ENCODE measurements around the gene CDK5.

DNA sequence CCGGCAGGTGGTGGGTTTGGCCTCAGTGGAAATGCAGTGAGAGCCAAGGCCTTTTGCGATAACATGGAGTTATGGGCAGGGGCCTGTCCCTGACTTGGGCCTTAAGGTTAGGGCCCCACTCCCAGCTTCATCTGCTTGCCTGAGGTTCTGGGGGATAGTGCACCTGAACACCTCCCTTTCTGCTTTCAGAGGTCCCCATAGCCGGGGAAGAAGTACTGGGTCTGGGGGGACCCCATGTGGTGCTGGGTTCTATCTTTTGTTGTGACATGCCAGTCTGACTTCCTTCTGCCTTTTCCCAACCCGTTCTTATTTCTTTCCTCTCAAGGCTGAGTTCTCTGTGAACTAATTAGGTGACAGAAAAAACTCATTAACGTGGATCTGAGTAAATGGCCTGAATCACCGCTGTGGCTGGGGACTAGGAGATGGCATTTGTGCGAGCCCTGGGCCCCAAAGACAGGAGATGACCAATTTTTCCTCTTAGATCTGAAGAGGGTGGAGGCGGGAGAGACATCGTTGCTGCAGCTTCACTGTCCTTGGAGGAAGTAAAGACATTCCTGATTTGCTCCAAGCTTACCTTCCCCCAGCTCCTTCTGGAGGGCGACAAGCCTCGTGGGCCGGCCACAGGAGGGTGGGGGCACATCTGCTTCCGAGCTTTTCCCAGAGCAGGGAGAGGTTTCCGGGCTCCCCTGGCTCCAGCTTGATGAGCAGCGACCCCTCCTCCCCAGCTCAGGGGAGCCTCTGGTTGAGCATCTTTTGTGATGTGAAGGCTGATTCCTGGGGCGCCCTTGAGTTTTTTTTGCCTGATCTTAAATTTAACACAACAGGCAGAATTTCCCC, 30.5 kb upstream of the CDK5 start:
- TF ChIP-seq POLR2A (IDR thresholded peaks at IDR 0.05; ENCODE audit: low read length), result no peak
- no peak for TF ChIP-seq GATA1 (IDR thresholded peaks at IDR 0.05; ENCODE audit: low read depth, low read length)

Measured in erythroblast (primary cell).